Left lung (tissue), 10 donors: ENCODE data around the gene GRIA4. TPM values are rescaled to one million over a fixed set of nuclear protein-coding genes. Genes with fewer than 3 reads are reported as not detected.
A peak's percentile ranks its signal among the peaks of the same experiment; 100 is the strongest.
"Not testable (repeated sequence)": the region's sequence is repeated elsewhere in the genome, so short reads cannot be mapped to it uniquely, and the experiment has no call there.

Source experiments
- ATAC-seq: fragments of 200-7000 bp; cut with Tn5 transposase; one replicate; pipeline ENCODE4 v1.9.1; 2020; ENCODE audit warnings: moderate library complexity
- DNase-seq, 4 donors: peaks; one replicate each; pipeline ENCODE4 v3.0.0-alpha.2; 2013 to 2020
- H3K27ac ChIP-seq, 2 donors: fragments of 200-600 bp; sonication (generic) in 1 of 2; one replicate each; pipeline versions ENCODE4 v1.5.0 to v1.8.0; 2020 to 2021
- H3K27me3 ChIP-seq, 2 donors: fragments of 200-600 bp; sonication (generic) in 1 of 2; one replicate each; pipeline versions ENCODE4 v1.5.0 to v1.8.0; 2020 to 2021
- H3K36me3 ChIP-seq, 2 donors: fragments of 200-600 bp; sonication (generic) in 1 of 2; one replicate each; pipeline versions ENCODE4 v1.5.0 to v1.8.0; 2020 to 2021
- H3K4me1 ChIP-seq, 2 donors: fragments of 200-600 bp; one replicate each; pipeline ENCODE4 v1.8.0; 2021
- H3K4me3 ChIP-seq, 2 donors: fragments of 200-600 bp; sonication (generic) in 1 of 2; one replicate each; pipeline versions ENCODE4 v1.5.0 to v1.8.0; 2020 to 2021; ENCODE audit warnings: mild to moderate bottlenecking in 1 of 2
- H3K9me3 ChIP-seq, 2 donors: fragments of 200-600 bp; sonication (generic) in 1 of 2; one replicate each; pipeline versions ENCODE4 v1.5.0 to v1.8.0; 2020 to 2021
- CTCF ChIP-seq, 2 donors: fragments of 200-600 bp; sonication (generic) in 1 of 2; IDR thresholded peaks; one replicate each; pipeline versions ENCODE4 v1.5.0 to v1.8.0; 2021; ENCODE audit warnings: antibody characterized with exemption in 2 of 2
- intact Hi-C, 2 donors: fragments of 100-400 bp; cut with DNase I; formaldehyde crosslinking; loops; one replicate each; pipeline versions ENCODE4 v1.11.2 to v1.14.2; 2022
- polyA plus RNA-seq, 6 donors: library from polyadenylated mRNA; unstranded; fragments of 120-200 nt; gene quantifications; one replicate each; pipeline ENCODE4 v1.2.1, GENCODE V29; 2013; ENCODE audit not compliant: insufficient read length in 6 of 6
- total RNA-seq, 2 donors: library from RNA; stranded (reverse); fragmentation: NEBNext Ultra II Directional; extraction: Animal tissue kit (Norgen Biotek cat#: 25700); gene quantifications; one replicate each; pipeline ENCODE4 v1.2.1, GENCODE V29; 2021
- donor health status: DM: no; HTN: yes; CAD: no.
- donor health status: DM: no; HTN: no; CAD: no.

The GRIA4 gene
- total and polyA plus RNA-seq, 8 donors: 0.27 to 0.98 (median 0.63) TPM; not detected in 2

- peak; percentile 16 for ATAC-seq
- DNase-seq: no peak
Measured at GRCh38 chr11:106001304-106002012, 391.6 kb downstream of the GRIA4 start.

GRCh38 chr11:106003094-106003493, 393.2 kb downstream of the GRIA4 start:
- intact Hi-C loops, H3K27me3 ChIP-seq, H3K4me3 ChIP-seq, H3K27ac ChIP-seq, ATAC-seq, DNase-seq, H3K4me1 ChIP-seq: not testable (repeated sequence)
- Histone ChIP-seq H3K9me3 (peaks cover 0 to 18% of the 10 kb centered on the region in 2 donors), H3K36me3 (peaks cover 0 to 55% of the 10 kb centered on the region in 2 donors)

More at GRCh38 chr11:106001304-106002012, 391.6 kb downstream of the GRIA4 start:
- no peak overlapping the region for H3K4me3 ChIP-seq
- peaks cover 0 to 16% of the 10 kb centered on the region in 2 donors for H3K9me3 ChIP-seq
- H3K27ac ChIP-seq: no peak overlapping the region
- intact Hi-C loops: no loop called here
- H3K27me3 ChIP-seq: no peaks in the 10 kb centered on the region
- no peak for TF ChIP-seq CTCF (IDR thresholded peaks at IDR 0.05)
- no peaks in the 10 kb centered on the region for H3K4me1 ChIP-seq
- peaks cover 0 to 40% of the 10 kb centered on the region in 2 donors for H3K36me3 ChIP-seq

GRCh38 chr11:106011481-106011880, 401.6 kb downstream of the GRIA4 start:
- H3K27ac ChIP-seq: no peak overlapping the region
- peaks cover 0 to 3% of the 10 kb centered on the region in 2 donors for H3K9me3 ChIP-seq
- ATAC-seq: no peak
- H3K4me1 ChIP-seq: peaks cover 0 to 6% of the 10 kb centered on the region in 2 donors
- TF ChIP-seq CTCF (IDR thresholded peaks at IDR 0.05): no peak
- H3K27me3 ChIP-seq: no peaks in the 10 kb centered on the region
- DNase-seq: no peak
- H3K36me3 ChIP-seq: peaks cover 0 to 50% of the 10 kb centered on the region in 2 donors
- intact Hi-C loops: no loop called here
- no peak overlapping the region for H3K4me3 ChIP-seq

- Histone ChIP-seq H3K36me3 (peaks cover 0 to 37% of the 10 kb centered on the region in 2 donors), H3K4me3 (no peak overlapping the region), H3K9me3 (no peaks in the 10 kb centered on the region), H3K27me3 (no peaks in the 10 kb centered on the region), H3K4me1 (peaks cover 0 to 6% of the 10 kb centered on the region in 2 donors), H3K27ac (no peak overlapping the region)
- TF ChIP-seq CTCF (IDR thresholded peaks at IDR 0.05): no peak
- ATAC-seq (no peak), DNase-seq (no peak)
- intact Hi-C loops: no loop called here
Measured at GRCh38 chr11:106012744-106013143, 402.9 kb downstream of the GRIA4 start.

GRCh38 chr11:106014035-106014434, 404.2 kb downstream of the GRIA4 start:
- peaks cover 0 to 24% of the 10 kb centered on the region in 2 donors for H3K36me3 ChIP-seq
- no peak for DNase-seq
- H3K9me3 ChIP-seq: no peaks in the 10 kb centered on the region
- H3K27ac ChIP-seq: no peak overlapping the region
- intact Hi-C loops: no loop called here
- H3K4me1 ChIP-seq: peaks cover 3 to 6% of the 10 kb centered on the region in 2 donors
- no peak for ATAC-seq
- no peak for TF ChIP-seq CTCF (IDR thresholded peaks at IDR 0.05)
- H3K27me3 ChIP-seq: no peaks in the 10 kb centered on the region
- H3K4me3 ChIP-seq: no peak overlapping the region
